Smooth muscle cell (in vitro differentiated cells): ENCODE data around the gene SHC4. TPM values are rescaled to one million over a fixed set of nuclear protein-coding genes. Genes with fewer than 3 reads are reported as not detected.

Experiments
- DNase-seq: peaks from one replicate; lab custom pipeline; 2025; ENCODE audit not compliant: unreplicated experiment; lab: John Stamatoyannopoulos, UW
- H2AFZ ChIP-seq: fragments of 200-600 bp; sonication (generic); 2 replicates; pipeline ENCODE4 v1.6.0; 2016; ENCODE audit warnings: antibody characterized with exemption, low read depth, mild to moderate bottlenecking
- H3F3A ChIP-seq: fragments of 200-600 bp; sonication (generic); 2 replicates; pipeline ENCODE4 v1.6.0; 2017; ENCODE audit warnings: antibody characterized with exemption, low read depth
- H3K27ac ChIP-seq: fragments of 200-600 bp; sonication (generic); 2 replicates; pipeline ENCODE4 v1.5.1; 2016; ENCODE audit warnings: low read depth, mild to moderate bottlenecking
- H3K27me3 ChIP-seq: fragments of 200-600 bp; sonication (generic); 2 replicates; pipeline ENCODE4 v1.6.1; 2016; ENCODE audit warnings: low read depth, mild to moderate bottlenecking
- H3K36me3 ChIP-seq: fragments of 200-600 bp; sonication (generic); 2 replicates; pipeline ENCODE4 v1.5.1; 2016; ENCODE audit warnings: low read depth
- H3K4me1 ChIP-seq: fragments of 200-600 bp; sonication (generic); 2 replicates; pipeline ENCODE4 v1.5.1; 2016; ENCODE audit warnings: low read depth
- H3K4me2 ChIP-seq: fragments of 200-600 bp; sonication (generic); 2 replicates; pipeline ENCODE4 v1.6.0; 2016; ENCODE audit warnings: mild to moderate bottlenecking
- H3K4me3 ChIP-seq: fragments of 200-600 bp; sonication (generic); 2 replicates; pipeline ENCODE4 v1.5.1; 2016; ENCODE audit warnings: mild to moderate bottlenecking
- H3K79me2 ChIP-seq: fragments of 200-600 bp; sonication (generic); 2 replicates; pipeline ENCODE4 v1.6.0; 2016; ENCODE audit warnings: low read depth, mild to moderate bottlenecking
- H3K9ac ChIP-seq: fragments of 200-600 bp; sonication (generic); 2 replicates; pipeline ENCODE4 v1.6.0; 2016; ENCODE audit warnings: low read depth
- H3K9me3 ChIP-seq: fragments of 200-600 bp; sonication (generic); replicated peaks from 2 replicates; pipeline ENCODE4 v1.5.1; 2016; ENCODE audit warnings: low read depth
- H4K20me1 ChIP-seq: fragments of 200-600 bp; sonication (generic); 2 replicates; pipeline ENCODE4 v1.6.0; 2016; ENCODE audit warnings: low read depth
- CTCF ChIP-seq: fragments of 200-600 bp; sonication (generic); IDR thresholded peaks from 2 replicates; pipeline ENCODE4 v1.5.1; 2017; ENCODE audit warnings: borderline replicate concordance, mild to moderate bottlenecking, antibody characterized with exemption; ENCODE audit not compliant: insufficient read depth, poor library complexity, severe bottlenecking
- WGBS: methylation state at CpG from one replicate; pipeline ENCODE4 v1.1.7; 2016; ENCODE audit warnings: low lambda C conversion rate; 5-methylcytosine and 5-hydroxymethylcytosine counted together
- polyA plus RNA-seq: library from polyadenylated mRNA; unstranded; fragments of >200 nt; fragmentation: Nextera tagmentation; extraction: Ambion mirVana; gene quantifications from 2 replicates; pipeline ENCODE4 v1.2.1, GENCODE V29; 2016
- total RNA-seq: library from RNA; depleted of rRNA; stranded (reverse); fragments of >200 nt; gene quantifications from 2 replicates; pipeline ENCODE4 v1.2.3, GENCODE V29; 2014

SHC4 gene
- total and polyA plus RNA-seq, 2 experiments from 2014 or later = 0.39 to 1.2 TPM

- H3K9me3 ChIP-seq = no peaks in the 10 kb centered on the region
- H4K20me1 ChIP-seq = no peaks in the 10 kb centered on the region
- peaks cover 17% of the 10 kb centered on the region for H3K4me1 ChIP-seq
- no peak for TF ChIP-seq CTCF
- no peak overlapping the region for H3K4me3 ChIP-seq
- no peak overlapping the region for H3K27ac ChIP-seq
- no peaks in the 10 kb centered on the region for H3K36me3 ChIP-seq
- no peaks in the 10 kb centered on the region for H3F3A ChIP-seq
- no peaks in the 10 kb centered on the region for H3K79me2 ChIP-seq
- no peak overlapping the region for H2AFZ ChIP-seq
- no peak overlapping the region for H3K9ac ChIP-seq
- H3K4me2 ChIP-seq = no peak overlapping the region
- H3K27me3 ChIP-seq = no peaks in the 10 kb centered on the region
- no peak for DNase-seq
- 75% methylated on average over 2 of the region's 2 CpGs for WGBS
Measured at GRCh38 chr15:48898446-48898845, 65.3 kb downstream of the SHC4 start.

- no peaks in the 10 kb centered on the region for H3K27me3 ChIP-seq
- H3K4me2 ChIP-seq = peak overlapping the region; percentile 71
- peaks cover 17% of the 10 kb centered on the region for H3K4me1 ChIP-seq
- no peaks in the 10 kb centered on the region for H3K79me2 ChIP-seq
- 96% methylated on average over 4 of the region's 4 CpGs for WGBS
- no peaks in the 10 kb centered on the region for H3F3A ChIP-seq
- no peaks in the 10 kb centered on the region for H3K9me3 ChIP-seq
- no peak overlapping the region for H3K4me3 ChIP-seq
- H2AFZ ChIP-seq = no peak overlapping the region
- no peak for DNase-seq
- no peak overlapping the region for H3K27ac ChIP-seq
- no peaks in the 10 kb centered on the region for H4K20me1 ChIP-seq
- no peak overlapping the region for H3K9ac ChIP-seq
- no peak for TF ChIP-seq CTCF
- H3K36me3 ChIP-seq = no peaks in the 10 kb centered on the region
Measured at GRCh38 chr15:48898032-48898431, 65.7 kb downstream of the SHC4 start.

GRCh38 chr15:48896869-48897814, 66.6 kb downstream of the SHC4 start:
- H3K27ac ChIP-seq = peak overlapping the region; percentile 43
- WGBS = 51% methylated on average over 13 of the region's 13 CpGs
- no peak overlapping the region for H3K9ac ChIP-seq
- H3K36me3 ChIP-seq = no peaks in the 10 kb centered on the region
- peak overlapping the region; percentile 59 for H2AFZ ChIP-seq
- H3F3A ChIP-seq = no peaks in the 10 kb centered on the region
- H3K27me3 ChIP-seq = no peaks in the 10 kb centered on the region
- H3K9me3 ChIP-seq = no peaks in the 10 kb centered on the region
- H3K4me3 ChIP-seq = peak overlapping the region; percentile 21
- no peaks in the 10 kb centered on the region for H3K79me2 ChIP-seq
- H3K4me1 ChIP-seq = peaks cover 17% of the 10 kb centered on the region
- no peak for DNase-seq
- H3K4me2 ChIP-seq = peak overlapping the region; percentile 71
- no peaks in the 10 kb centered on the region for H4K20me1 ChIP-seq
- no peak for TF ChIP-seq CTCF
